Measurements from ENCODE around the gene ZBTB7B.

The ZBTB7B gene

DNA sequence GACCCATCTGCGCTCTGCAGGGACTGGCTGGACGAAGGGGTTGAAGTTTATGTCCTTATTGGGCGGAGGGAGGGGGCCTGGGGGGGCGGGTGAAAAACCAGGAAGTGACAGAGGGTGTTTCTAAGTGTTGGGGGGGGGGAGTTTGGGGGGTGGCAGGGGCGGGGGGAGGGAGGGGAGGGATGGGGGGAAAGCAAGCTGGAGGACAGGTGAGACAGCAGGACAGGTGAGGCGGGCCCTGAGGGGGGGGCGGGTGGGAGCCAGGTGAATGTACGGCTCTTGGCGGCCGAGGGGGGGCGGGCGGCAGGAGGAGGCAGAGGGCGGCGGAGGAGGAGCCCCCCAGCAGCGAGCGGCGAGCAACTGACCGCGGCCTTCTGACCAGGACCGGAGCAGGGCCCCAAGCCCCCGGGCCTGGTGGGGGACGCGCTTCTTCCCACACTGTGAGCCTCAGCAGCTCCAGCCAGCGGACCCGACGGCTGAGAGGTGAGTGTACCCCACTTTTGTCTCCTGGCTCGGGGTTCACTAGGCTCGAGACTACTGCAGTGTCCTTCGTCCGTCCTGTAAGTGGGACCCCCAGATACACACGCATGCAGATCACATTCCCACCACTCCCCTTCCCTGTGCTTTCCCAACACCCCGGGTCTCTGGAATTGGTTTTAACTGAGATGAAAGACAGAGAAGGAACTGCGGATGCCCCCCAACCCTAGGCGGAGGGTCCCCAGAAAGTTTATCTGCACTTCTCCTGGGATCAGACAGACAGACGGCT, at the start of gene ZBTB7B:
Gene ZBTB7B, plus strand, starts transcription at position 339 of the 763 bp plus-strand sequence. CDS start 11,859 bp downstream, outside the sequence.
- DNase-seq (ENCODE audit: low spot score), result peak; percentile 48

DNA sequence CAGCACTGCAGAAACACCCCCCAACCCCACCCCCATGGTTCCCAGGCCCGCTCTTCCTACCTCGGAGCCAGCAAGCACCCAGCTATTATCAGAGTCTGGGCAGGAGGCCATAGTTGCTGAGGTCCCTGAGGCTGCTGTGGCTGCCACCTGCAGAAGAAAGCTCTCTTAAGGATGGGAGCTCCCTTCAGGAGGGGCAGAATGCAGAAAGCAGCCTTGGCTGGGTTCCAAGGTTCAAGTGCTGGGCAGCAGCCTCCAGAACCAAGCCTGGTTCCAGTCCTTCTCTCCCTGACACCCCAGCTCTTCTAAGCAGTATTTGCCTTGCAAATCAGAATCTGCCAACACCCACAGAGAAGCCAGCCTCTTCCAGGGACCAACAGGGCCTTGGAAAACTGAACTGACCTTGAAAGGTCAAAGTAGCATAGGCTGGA, 49.0 kb upstream of the ZBTB7B start:
- no peak for DNase-seq (ENCODE audit: low spot score)

DNA sequence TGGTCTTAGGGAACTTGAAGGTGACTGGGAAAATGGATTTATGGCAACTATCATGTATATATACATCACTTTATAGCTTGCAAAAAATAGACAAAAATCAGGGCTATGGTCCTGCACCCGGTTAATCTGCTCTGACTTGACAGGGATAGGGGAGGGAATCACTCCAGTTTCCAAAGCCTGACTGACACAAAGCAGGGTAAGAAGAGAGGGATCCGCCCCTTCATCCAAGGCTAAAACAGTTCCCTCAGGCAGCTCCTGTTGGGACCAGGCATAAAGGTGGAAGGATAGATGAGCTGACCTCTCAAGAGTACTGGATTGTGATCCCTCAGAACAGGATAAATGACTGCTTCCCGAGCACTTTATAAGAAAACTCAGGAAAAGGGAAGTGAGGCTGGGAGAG, 48.1 kb upstream of the ZBTB7B start:
- DNase-seq (ENCODE audit: low spot score), result no peak

DNA sequence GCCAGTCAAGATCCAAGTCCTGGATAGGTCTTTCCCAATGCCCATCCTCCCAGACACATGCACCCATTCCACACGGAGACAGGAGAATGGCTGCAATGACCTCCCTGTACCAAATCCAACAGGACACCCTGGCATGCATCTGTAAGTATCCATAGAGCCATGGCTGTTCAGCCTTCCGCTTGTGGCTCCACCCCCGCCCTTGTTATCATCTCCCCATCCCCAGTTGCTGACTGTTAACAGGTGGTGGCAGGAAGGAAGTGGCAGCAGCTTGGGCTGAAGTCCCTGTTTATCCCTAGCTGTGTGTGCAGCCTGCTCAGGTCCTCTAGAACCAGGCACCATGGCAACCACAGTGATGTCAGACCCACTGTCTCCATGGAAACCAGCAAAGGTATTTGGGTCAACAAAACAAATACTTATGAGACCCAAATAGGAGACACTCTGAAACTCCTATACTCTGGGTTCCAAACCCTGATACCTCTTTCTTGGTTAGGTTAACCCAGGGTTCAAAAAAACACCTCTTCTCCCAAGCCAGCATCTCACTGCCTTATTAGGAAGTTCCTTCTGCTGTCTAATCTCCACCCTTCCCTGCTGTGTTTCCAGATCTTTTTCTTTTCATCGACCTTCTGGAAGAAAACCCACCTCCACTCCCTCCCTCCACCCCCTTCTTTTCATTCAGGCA, 47.4 kb upstream of the ZBTB7B start:
- no peak for DNase-seq (ENCODE audit: low spot score)

DNA sequence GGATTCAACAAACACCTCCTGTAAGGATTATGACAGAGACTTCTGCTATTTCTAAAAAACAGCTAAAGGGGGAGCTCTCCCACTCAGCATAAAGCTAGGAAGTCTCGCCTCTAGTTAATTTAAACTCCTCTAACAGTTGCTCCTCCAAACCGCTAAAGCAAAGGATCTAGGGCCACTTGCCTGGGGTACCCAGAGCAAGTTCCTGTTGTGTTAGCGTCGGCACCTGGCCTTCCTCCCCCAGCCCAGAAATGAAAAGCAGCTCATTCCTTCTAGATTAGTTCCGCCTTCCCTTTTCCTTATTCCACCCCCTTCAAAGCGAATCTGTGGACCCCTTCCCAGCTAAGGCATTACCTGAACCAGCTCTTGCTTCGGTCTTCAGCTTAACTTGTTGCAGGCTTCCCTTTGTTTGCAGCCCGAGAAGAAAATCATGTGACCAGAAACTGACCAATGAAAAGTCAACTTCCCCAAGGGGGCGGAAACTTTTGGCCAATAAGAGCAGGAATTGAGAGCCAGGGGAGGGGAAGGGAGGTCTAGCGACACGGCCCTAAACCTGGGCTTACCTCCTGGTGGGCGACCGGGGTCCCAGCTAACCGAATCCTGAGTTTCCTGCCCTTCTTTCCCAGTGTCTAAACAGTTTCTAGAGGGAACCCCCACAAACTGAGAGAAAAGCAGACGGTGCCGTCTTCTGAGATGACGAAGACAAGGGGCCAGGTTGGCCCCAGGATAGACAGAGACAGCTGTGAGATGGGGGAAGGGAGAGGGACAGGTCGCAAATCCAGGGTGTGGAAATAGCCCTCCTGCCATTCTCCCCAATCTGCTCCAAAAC, 46.7 kb upstream of the ZBTB7B start, which contains the start of gene PBXIP1:
Gene PBXIP1, minus strand, starts transcription at position 382 of the 826 bp plus-strand sequence. CDS start 2,378 bp downstream, outside the sequence.
- peak; percentile 91 for DNase-seq (ENCODE audit: low spot score)

DNA sequence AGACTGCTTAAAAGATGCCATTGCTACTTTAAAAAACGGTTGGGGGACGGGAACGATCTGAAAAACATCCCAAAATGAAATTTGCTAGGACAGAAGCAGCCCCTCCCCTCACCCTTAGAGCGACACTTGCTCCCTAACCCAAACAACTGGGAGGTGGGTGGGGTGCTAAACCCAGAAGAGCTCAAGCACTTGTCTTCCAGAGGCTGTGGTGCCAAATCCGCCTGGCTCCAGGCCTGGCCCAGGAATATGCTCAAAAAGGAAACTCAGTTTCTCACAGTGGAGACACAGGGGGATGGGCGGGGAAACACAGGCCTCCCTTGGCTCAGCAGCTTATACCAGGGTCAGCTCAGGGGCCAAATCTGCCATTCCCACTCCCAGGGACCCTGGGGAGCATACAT, 46.1 kb upstream of the ZBTB7B start:
- no peak for DNase-seq (ENCODE audit: low spot score)

DNA sequence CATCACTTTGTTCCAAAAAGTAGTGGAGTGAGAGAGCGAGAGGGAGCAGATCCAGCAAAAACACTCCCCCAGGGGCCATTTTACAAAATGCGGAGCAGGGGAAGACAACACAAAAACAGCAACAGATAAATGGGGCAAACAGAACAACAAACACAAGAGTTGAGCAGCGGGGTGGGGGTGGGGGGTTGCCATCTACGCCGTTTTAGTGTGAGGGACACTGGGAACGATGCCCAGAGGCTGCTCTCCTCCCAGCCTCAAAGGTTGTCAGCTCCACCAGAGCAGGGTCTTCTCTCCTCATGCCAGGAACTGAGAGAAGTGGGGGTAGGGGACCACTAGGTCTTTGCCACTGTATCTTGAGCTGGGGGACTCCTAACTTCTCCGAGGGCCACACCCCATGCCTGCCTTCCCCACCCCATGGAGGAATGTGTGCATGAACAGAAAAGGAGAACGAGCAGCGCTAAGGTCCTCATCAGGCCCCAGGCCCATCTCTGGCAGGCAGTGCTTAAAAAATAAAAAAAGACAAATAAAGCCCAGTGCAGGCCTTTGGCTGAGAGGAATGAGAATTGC, 45.4 kb upstream of the ZBTB7B start:
- DNase-seq (ENCODE audit: low spot score), result no peak

DNA sequence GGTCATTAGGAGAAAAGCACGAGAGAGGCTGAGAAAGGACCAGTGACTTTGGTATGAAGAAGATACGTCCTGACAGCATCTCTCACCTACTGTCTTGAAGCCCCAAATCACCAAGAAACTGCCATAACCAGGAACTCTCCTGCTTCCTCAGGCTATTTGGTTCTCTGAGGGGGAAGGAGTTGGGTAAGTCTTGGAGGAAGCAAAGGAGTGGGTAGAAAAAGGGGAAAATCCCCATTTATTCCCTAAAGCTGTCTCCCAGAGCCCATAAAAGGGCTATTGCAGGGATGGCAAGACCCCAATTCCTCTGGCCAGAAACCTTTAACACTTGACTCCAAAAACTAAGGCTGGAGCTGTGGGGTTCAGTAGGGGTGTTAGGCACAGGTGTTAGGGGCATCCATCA, 44.6 kb upstream of the ZBTB7B start:
- no peak for DNase-seq (ENCODE audit: low spot score)

DNA sequence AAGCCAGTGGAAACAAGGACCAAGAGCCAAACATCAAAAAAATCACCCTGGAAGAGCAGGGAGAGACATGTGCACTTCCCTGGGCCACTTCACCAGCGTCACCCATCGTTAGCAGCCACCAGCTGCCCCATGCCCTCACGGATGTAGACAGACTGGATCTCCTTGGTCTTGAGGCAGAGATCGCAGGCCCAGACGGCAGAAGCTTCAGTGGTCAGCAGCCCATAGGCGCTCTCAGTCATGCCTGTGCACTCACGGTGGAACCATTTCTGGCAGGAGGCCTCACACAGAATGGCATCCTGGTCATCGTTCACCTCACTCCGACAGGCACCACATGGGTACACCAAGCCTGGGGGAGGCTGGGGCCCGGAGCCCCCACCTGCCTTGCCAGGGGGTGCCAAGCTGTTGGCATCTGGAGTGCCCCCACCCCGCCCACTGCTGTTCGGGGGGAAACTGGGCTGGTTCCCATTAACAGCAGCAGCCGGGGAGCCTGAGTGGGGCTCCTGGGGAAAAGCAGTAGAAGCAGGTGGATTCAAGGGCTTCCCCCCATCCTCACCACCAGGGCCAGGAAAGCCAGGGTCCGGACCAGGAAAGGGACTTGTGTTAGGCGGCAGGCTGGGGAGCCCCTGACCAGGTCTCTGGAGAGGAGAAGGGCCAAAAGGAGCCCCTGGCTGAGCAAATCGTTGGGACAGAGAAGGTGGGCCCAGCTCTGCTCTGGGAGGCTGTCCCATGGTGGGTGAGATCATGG, 43.7 kb upstream of the ZBTB7B start:
- no peak for DNase-seq (ENCODE audit: low spot score)

DNA sequence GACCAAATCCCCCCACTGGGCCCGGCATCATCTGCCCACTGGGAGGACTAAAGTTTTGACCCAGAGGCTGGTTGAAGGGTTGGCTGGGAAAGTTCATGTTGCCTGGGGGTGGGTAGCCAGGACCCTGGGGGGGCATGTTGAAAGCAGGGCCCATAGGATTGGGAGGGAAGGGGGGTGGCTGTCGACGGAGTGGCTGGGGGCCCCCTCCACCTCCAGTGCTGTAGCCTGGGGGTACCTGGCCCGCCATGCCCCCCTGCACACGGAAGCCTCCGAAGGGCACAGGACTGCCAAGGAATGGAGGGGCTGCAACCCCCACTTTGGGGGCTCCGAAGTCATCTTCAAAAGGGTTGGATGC, 43.2 kb upstream of the ZBTB7B start:
- no peak for DNase-seq (ENCODE audit: low spot score)

DNA sequence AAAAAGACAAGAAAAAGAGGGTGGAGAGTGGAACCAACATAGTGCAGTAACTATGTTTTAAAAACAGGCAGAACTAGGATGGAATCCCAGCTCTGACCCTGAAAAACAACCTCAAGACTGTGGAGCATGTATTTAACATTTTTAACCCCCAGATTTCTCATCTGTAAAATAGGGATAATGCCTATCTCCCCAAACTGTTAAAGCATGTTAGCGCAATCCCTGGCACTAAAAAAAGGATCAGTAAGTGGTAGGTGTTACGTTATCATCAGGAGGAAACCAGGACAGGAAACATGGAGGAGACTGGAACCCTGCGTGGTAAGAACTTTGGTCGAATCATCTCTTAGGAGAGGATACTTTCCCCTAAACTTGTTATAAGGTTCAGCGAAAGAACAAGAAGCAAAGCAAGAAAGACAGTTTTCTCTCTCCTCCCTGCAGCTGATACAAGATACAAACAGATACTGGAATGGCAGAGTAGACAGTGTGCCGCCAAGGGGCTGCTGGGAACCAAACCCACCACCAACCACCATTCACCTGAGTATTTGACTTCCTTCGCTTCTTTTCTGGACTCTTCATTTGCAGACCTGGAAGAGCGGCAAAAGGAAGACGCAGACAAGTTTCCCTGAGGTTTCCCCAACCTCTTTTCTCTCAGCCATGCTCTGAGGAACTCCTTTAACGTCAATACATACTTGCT, 42.0 kb upstream of the ZBTB7B start:
- no peak for DNase-seq (ENCODE audit: low spot score)

DNA sequence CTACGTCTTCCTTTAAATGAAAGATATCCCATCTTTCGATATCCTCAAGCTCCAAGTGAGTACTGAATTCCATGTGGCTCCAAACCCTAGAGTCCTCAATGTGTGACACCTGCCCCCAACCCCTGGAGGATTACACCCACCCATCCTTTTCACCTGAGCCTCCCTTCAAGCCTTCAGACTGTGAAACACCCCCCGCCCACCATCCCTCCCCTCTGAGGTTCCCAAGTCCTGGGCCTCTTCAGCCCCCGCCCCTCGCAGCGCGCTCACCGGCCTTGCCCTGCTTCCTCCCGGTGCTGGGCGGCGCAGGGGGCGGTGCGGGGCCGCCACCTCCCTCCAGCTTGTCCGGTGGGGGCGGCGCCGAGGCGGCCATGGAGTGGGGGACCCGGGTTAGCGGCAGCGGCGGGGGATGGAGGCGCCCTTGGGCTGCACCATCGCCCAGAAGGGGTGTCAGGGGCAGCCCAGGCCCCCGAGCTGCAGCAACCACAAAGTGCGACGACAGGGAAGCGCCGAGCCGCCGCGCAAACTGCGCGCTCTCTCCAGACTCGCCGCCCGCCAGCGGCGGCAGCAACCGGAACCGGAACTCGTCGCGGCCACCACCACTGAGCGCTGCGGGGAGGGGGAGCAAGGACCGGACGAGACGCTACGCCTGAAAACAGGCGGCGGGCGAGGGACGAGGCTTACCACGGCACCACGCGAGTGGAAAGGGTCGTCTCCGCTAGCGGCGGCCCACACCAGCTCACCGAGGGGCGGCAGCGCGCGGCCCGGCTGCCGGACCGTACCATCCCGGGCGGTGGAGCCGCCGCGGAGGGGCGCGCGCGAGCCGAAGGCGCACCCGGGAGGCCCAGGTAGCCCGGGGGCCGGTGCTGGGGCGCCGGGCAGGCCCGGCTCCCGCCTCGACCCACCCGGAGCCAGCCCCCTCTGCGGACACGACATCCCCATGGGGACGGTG, 41.1 kb upstream of the ZBTB7B start, which contains the start of gene PYGO2:
Gene PYGO2, minus strand, starts transcription at position 576 of the 949 bp plus-strand sequence. Its CDS starts 206 bp downstream, at position 370.
- DNase-seq (ENCODE audit: low spot score), result peak; percentile 74

DNA sequence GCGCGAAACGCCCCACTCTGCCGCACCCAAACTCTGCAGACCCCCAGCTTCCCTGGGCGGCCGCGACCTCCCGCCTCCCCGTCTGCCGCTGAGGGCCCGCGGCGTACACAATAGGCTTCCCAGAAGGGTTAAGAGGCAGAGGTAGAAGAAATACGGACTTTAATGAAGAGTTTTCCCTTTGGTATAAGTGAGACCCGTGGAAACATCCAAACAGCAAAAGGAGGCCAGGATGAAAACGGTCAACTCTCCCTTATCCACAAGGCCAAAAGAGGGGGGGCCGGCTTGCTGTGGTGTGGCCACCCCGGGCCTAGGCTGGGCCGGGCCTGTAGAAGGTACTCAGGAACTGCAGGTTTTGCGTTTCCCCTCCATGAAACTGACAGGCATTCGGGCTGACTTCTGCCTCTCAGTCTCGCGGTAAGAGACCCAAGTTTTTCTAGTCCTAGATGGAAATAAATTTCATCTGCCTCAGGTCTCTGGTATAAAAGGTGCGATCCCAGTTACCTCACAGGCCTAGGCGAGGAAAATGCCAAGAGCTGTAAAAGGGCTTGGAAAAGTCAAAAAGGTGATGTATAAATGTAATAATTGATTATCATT, 40.3 kb upstream of the ZBTB7B start:
- no peak for DNase-seq (ENCODE audit: low spot score)

DNA sequence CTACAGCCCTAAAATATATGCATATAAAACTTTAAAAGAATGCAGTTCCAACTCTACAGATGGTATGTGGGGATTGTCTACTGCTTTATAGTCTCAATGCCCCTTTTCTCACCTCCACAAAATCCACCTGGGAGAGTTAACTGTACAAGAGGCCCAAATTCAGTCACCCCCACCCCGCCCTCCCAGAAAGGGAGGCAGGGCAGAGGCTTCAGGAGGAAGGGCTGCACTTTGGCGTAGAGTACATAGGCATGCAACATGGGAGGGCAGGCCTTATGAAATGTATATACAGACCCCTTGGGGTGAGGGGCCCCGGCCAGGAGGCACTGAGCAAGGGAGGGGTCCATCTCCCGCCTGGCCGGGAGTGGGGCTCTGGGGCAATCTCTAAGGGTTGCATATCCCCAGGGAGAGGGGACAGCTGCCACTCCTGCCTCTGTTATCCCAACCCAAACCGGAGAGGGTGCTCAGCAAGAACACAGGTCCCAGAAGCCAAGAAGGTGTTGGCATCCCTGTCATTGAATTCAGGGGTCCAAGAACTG, 39.7 kb upstream of the ZBTB7B start:
- no peak for DNase-seq (ENCODE audit: low spot score)

DNA sequence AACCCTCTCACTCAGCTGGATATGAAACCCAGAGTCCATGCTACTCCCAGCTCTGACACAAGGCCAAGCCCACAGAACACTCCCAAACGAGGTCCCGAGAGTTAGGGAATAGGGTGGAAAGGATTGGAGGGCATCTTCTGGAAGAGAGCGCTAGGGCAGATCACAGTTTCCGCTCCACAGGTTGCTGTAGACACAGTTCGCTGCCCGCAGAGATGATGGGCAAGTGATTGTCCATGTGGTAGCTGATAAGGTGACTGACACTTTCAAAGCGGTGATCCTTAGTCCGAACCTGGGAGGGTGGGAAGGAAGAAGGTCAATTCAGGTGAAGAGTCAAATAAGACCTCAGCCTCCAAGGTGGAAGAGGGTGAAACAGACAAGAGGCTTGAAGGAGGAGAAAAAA, 39.0 kb upstream of the ZBTB7B start:
- no peak for DNase-seq (ENCODE audit: low spot score)

DNA sequence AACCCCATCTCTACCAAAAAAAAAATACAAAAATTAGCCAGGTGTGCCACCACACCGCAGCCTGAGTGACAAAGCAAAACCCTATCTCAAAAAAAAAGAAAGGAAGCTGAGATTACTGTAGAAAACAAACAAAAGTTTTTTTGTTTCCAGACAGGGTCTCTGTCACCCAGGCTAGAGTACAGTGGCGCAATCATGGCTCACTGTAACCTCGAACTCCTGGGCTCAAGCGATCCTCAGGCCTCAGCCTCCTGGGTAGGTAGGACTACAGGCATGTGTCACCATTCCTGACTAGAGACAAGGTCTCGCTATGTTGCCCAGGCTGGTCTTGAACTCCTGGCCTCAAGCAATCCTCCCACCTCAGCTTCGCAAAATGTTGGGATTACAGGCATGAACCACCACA, 38.2 kb upstream of the ZBTB7B start:
- DNase-seq (ENCODE audit: low spot score), result no peak

DNA sequence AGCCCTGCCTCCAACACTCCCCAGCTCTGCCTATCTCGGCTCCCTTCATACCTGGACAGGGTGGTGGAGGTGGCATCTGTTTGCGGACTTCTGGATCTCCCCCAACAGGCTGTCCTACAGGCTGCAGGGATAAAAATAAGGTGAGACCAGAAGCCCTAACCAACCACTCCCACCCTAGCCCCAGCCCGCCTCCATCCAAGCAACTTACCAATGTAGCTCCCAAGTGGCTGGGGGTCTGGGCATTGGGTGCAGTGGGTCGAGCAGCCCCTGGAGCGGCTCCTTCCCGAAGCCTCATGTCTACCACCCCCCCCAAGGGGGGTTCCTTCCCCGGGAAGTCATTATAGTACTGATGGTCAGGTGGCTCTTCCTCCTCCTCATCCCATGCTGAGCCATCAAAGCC, 36.5 kb upstream of the ZBTB7B start:
- DNase-seq (ENCODE audit: low spot score), result no peak

DNA sequence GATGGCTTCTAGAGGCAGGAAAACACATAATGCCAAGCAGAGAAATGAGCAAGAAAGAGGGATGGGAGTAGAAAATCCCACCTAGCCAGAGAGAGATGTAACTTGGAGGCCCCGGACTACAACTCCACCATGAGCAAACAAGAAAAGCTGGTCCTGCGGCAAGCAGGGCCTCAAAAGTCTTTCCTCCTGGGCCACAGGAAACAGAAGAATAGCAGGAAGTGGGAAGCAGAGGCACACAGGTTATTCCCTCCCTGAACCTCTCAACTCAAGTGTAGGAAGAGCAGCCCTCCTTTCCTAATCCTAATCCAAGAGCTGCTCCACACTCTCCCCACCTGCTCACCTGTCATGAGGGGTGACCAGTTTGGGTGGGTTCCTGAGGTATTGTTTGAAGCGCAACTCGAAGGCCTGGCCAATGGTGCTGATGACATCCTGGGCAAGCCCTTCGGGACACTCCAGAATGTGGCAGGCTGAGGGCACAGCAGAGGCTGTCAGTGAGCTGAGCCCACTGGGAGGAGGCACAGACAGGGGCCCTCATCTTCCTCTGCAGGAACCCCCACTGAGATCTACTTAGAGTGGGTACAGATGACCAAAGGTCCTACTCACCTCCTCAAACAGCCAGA, 35.2 kb upstream of the ZBTB7B start:
- DNase-seq (ENCODE audit: low spot score), result no peak

DNA sequence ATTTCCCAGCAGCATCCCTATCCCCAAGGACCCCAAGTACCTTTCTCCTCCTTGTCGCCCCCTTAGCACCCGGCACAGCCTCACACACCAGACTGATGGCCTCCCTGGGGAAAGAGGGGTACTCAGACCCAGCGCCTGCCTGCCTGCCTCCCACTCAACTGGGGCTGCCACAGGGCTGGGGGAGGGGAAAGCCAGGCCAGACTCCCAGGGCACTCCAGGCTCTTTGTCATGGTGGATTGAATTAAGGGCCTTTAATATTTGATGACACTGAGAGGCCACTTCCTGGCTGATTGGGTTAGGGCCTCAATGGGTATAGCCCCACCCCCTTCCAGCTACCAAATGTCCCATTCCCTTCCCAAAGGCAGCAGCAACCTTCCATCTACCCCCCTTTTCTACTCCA, 33.9 kb upstream of the ZBTB7B start:
- no peak for DNase-seq (ENCODE audit: low spot score)
